NT2/D1 (cell line): Measurements from ENCODE around the gene HORMAD1.
A peak's percentile ranks its signal among the peaks of the same experiment; 100 is the strongest.

Source experiments
- DNase-seq: peaks from one replicate; pipeline ENCODE4 v3.0.0-alpha.2; 2011; ENCODE audit warnings: low read depth, low spot score
- H3K27me3 ChIP-seq: 2 replicates; pipeline ENCODE4 v1.6.0; 2011; ENCODE audit warnings: mild to moderate bottlenecking; ENCODE audit not compliant: insufficient read length, insufficient read depth
- H3K36me3 ChIP-seq: 2 replicates; pipeline ENCODE4 v1.6.1; 2011; ENCODE audit warnings: mild to moderate bottlenecking, low read length, mixed read lengths; ENCODE audit not compliant: insufficient read depth, insufficient read length
- H3K4me1 ChIP-seq: 2 replicates; pipeline ENCODE4 v1.5.1; 2011; ENCODE audit not compliant: insufficient read depth, insufficient read length
- H3K4me3 ChIP-seq: 2 replicates; pipeline ENCODE4 v1.5.1; 2011; ENCODE audit warnings: low read depth; ENCODE audit not compliant: insufficient read length
- H3K9ac ChIP-seq: 2 replicates; pipeline ENCODE4 v1.6.0; 2011; ENCODE audit warnings: low read depth; ENCODE audit not compliant: insufficient read length
- H3K9me3 ChIP-seq: 2 replicates; pipeline ENCODE4 v1.5.1; 2011; ENCODE audit warnings: mild to moderate bottlenecking, low read length; ENCODE audit not compliant: insufficient read depth
- SUZ12 ChIP-seq: IDR thresholded peaks from 2 replicates; pipeline ENCODE4 v1.6.1; 2011; ENCODE audit not compliant: insufficient read length, insufficient read depth; ENCODE audit errors: extremely low read depth
- YY1 ChIP-seq: IDR thresholded peaks from 2 replicates; pipeline ENCODE4 v1.6.1; 2011; ENCODE audit not compliant: insufficient read length, insufficient read depth
- ZNF274 ChIP-seq: IDR thresholded peaks from 2 replicates; pipeline ENCODE4 v1.6.1; 2011; ENCODE audit warnings: mild to moderate bottlenecking, low read depth, low read length

The HORMAD1 gene

GRCh38 chr1:150696590-150696989 is 24.1 kb downstream of the HORMAD1 start:
- H3K27me3 ChIP-seq: no peaks in the 10 kb centered on the region
- H3K4me1 ChIP-seq: no peaks in the 10 kb centered on the region
- no peaks in the 10 kb centered on the region for H3K9me3 ChIP-seq
- H3K4me3 ChIP-seq: peak overlapping the region; percentile 91
- TF ChIP-seq SUZ12: no peak
- TF ChIP-seq ZNF274: no peak
- TF ChIP-seq YY1: no peak
- H3K36me3 ChIP-seq: peaks cover 27% of the 10 kb centered on the region
- peak overlapping the region; percentile 81 for H3K9ac ChIP-seq
- DNase-seq: no peak

GRCh38 chr1:150696162-150696561 is 24.5 kb downstream of the HORMAD1 start:
- Histone ChIP-seq H3K4me1 (no peaks in the 10 kb centered on the region), H3K36me3 (peaks cover 31% of the 10 kb centered on the region), H3K27me3 (no peaks in the 10 kb centered on the region), H3K4me3 (peak overlapping the region; percentile 91), H3K9ac (peak overlapping the region; percentile 27), H3K9me3 (no peaks in the 10 kb centered on the region)
- DNase-seq: no peak
- TF ChIP-seq YY1 (no peak), ZNF274 (no peak), SUZ12 (no peak)

- H3K36me3 ChIP-seq: peaks cover 37% of the 10 kb centered on the region
- H3K27me3 ChIP-seq: no peaks in the 10 kb centered on the region
- H3K9ac ChIP-seq: no peak overlapping the region
- no peak overlapping the region for H3K4me3 ChIP-seq
- no peaks in the 10 kb centered on the region for H3K9me3 ChIP-seq
- TF ChIP-seq ZNF274: no peak
- no peak for TF ChIP-seq YY1
- TF ChIP-seq SUZ12: no peak
- no peak for DNase-seq
- no peaks in the 10 kb centered on the region for H3K4me1 ChIP-seq
Measured at GRCh38 chr1:150695561-150695960, 25.1 kb downstream of the HORMAD1 start.

GRCh38 chr1:150692720-150693119 is 28.0 kb downstream of the HORMAD1 start:
- TF ChIP-seq SUZ12 (no peak), ZNF274 (no peak), YY1 (no peak)
- Histone ChIP-seq H3K9ac (no peak overlapping the region), H3K27me3 (no peaks in the 10 kb centered on the region), H3K4me1 (no peaks in the 10 kb centered on the region), H3K4me3 (no peak overlapping the region), H3K36me3 (peaks cover 57% of the 10 kb centered on the region), H3K9me3 (no peaks in the 10 kb centered on the region)
- DNase-seq: no peak

GRCh38 chr1:150688763-150689162 is 31.9 kb downstream of the HORMAD1 start:
- TF ChIP-seq YY1: no peak
- no peak for TF ChIP-seq ZNF274
- TF ChIP-seq SUZ12: no peak
- Histone ChIP-seq H3K36me3 (peaks cover 53% of the 10 kb centered on the region), H3K9ac (no peak overlapping the region)

GRCh38 chr1:150686275-150686674 is 34.4 kb downstream of the HORMAD1 start:
- no peak for DNase-seq
- Histone ChIP-seq H3K4me1 (no peaks in the 10 kb centered on the region), H3K27me3 (no peaks in the 10 kb centered on the region), H3K36me3 (peaks cover 32% of the 10 kb centered on the region), H3K4me3 (no peak overlapping the region), H3K9ac (no peak overlapping the region), H3K9me3 (no peaks in the 10 kb centered on the region)
- TF ChIP-seq YY1 (no peak), ZNF274 (no peak), SUZ12 (no peak)

More at GRCh38 chr1:150688763-150689162, 31.9 kb downstream of the HORMAD1 start:
- DNase-seq: no peak
- Histone ChIP-seq H3K9me3 (no peaks in the 10 kb centered on the region), H3K4me3 (no peak overlapping the region), H3K27me3 (no peaks in the 10 kb centered on the region), H3K4me1 (no peaks in the 10 kb centered on the region)

GRCh38 chr1:150683914-150684313 is 36.8 kb downstream of the HORMAD1 start:
- TF ChIP-seq YY1 (no peak), SUZ12 (no peak), ZNF274 (no peak)
- no peak overlapping the region for H3K4me3 ChIP-seq
- peaks cover 22% of the 10 kb centered on the region for H3K36me3 ChIP-seq
- no peak overlapping the region for H3K9ac ChIP-seq
- no peaks in the 10 kb centered on the region for H3K9me3 ChIP-seq
- H3K27me3 ChIP-seq: no peaks in the 10 kb centered on the region
- H3K4me1 ChIP-seq: no peaks in the 10 kb centered on the region
- DNase-seq: no peak
